RWPE2 (cell line): Measurements from ENCODE around the gene TLR3.
A peak's percentile ranks its signal among the peaks of the same experiment; 100 is the strongest.

Experiments
- ATAC-seq: fragments of 200-7000 bp; cut with Tn5 transposase; 3 replicates; pipeline ENCODE4 v1.9.1; 2021; ENCODE audit warnings: low read depth
- DNase-seq: peaks from one replicate; pipeline ENCODE4 v3.0.0-alpha.2; 2020; ENCODE audit warnings: low spot score
- H3K27ac ChIP-seq: fragments of 450-650 bp; 2 replicates; pipeline ENCODE4 v1.5.1; 2017; ENCODE audit warnings: mild to moderate bottlenecking; ENCODE audit not compliant: poor library complexity, severe bottlenecking
- H3K27me3 ChIP-seq: fragments of 250-450 bp; sonication (Bioruptor Pico); 2 replicates; pipeline ENCODE4 v1.5.1; 2021; ENCODE audit warnings: mild to moderate bottlenecking, moderate library complexity; ENCODE audit not compliant: insufficient read depth, poor library complexity, severe bottlenecking
- H3K36me3 ChIP-seq: fragments of 250-450 bp; sonication (Bioruptor Pico); 2 replicates; pipeline ENCODE4 v1.5.1; 2020; ENCODE audit warnings: low read depth, mild to moderate bottlenecking, moderate library complexity
- H3K4me1 ChIP-seq: fragments of 250-450 bp; sonication (Bioruptor Pico); 2 replicates; pipeline ENCODE4 v1.5.1; 2021; ENCODE audit warnings: mild to moderate bottlenecking, moderate library complexity; ENCODE audit not compliant: insufficient read depth, poor library complexity, severe bottlenecking
- H3K4me3 ChIP-seq: fragments of 250-450 bp; sonication (Bioruptor Pico); 2 replicates; pipeline ENCODE4 v1.5.1; 2021; ENCODE audit warnings: mild to moderate bottlenecking, moderate library complexity; ENCODE audit not compliant: severe bottlenecking
- H3K9me3 ChIP-seq: fragments of 250-450 bp; sonication (Bioruptor Pico); 2 replicates; pipeline ENCODE4 v1.5.1; 2021; ENCODE audit warnings: mild to moderate bottlenecking, moderate library complexity; ENCODE audit not compliant: severe bottlenecking
- TF ChIP-seq, protein P1 (sequence below): fragments of 450-650 bp; IDR thresholded peaks from one replicate; pipeline ENCODE4 v1.5.1; 2017; ENCODE audit warnings: mild to moderate bottlenecking, moderate library complexity; ENCODE audit not compliant: poor library complexity, severe bottlenecking

The TLR3 gene

DNA sequence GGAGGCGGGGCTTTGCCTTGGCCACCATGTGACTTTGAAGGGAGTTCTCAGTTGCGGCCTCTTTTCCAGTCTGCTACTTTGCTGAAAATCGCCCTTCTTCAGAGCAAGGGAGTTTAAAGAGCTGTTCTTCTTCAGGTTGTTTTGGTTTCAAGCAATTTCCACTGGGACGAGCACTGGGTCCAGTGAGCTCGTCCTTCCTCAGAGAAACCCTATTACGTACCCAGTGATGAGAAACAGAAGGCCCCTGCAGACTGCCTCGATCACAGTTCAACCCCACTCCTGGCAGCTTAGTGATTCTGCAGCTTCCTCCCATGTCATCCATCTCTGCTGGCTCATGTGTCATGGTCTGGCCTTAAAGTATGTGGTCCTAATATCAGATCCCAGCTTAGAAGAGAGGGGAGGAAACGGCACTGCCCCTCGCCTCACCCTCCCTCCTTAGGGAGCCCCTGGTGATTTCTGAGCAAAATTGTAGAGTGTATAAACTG lies 27.8 kb downstream of the TLR3 start:
- DNase-seq = no peak
- Histone ChIP-seq H3K27ac (no peak overlapping the region), H3K4me1 (no peaks in the 10 kb centered on the region), H3K9me3 (no peaks in the 10 kb centered on the region), H3K36me3 (no peaks in the 10 kb centered on the region), H3K27me3 (no peaks in the 10 kb centered on the region), H3K4me3 (no peak overlapping the region)
- TF ChIP-seq, protein P1, sequence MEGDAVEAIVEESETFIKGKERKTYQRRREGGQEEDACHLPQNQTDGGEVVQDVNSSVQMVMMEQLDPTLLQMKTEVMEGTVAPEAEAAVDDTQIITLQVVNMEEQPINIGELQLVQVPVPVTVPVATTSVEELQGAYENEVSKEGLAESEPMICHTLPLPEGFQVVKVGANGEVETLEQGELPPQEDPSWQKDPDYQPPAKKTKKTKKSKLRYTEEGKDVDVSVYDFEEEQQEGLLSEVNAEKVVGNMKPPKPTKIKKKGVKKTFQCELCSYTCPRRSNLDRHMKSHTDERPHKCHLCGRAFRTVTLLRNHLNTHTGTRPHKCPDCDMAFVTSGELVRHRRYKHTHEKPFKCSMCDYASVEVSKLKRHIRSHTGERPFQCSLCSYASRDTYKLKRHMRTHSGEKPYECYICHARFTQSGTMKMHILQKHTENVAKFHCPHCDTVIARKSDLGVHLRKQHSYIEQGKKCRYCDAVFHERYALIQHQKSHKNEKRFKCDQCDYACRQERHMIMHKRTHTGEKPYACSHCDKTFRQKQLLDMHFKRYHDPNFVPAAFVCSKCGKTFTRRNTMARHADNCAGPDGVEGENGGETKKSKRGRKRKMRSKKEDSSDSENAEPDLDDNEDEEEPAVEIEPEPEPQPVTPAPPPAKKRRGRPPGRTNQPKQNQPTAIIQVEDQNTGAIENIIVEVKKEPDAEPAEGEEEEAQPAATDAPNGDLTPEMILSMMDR = no peak
- no peak for ATAC-seq

DNA sequence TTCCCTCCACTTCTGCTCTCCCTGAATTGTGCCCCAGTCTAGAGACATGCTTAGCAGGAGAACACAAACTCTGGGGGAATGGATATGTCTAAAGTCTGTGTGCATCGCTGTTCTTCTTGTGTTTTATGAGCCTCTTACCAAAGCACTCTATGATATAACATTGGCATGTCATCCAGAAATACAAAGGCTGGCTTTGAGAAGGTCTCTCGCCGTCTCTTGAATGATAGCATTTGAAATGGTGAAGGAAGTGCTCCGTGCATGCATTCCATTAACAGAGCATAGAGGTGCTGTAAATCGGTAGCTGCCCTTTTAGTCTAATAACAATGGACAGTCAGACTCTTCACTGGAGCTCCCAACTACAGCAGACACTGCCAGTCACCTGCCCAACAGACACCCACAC lies 28.4 kb downstream of the TLR3 start:
- TF ChIP-seq, protein P1 = no peak
- no peaks in the 10 kb centered on the region for H3K36me3 ChIP-seq
- no peak for ATAC-seq
- H3K4me1 ChIP-seq = no peaks in the 10 kb centered on the region
- H3K4me3 ChIP-seq = no peak overlapping the region
- no peaks in the 10 kb centered on the region for H3K27me3 ChIP-seq
- no peaks in the 10 kb centered on the region for H3K9me3 ChIP-seq
- no peak overlapping the region for H3K27ac ChIP-seq
- DNase-seq = no peak

DNA sequence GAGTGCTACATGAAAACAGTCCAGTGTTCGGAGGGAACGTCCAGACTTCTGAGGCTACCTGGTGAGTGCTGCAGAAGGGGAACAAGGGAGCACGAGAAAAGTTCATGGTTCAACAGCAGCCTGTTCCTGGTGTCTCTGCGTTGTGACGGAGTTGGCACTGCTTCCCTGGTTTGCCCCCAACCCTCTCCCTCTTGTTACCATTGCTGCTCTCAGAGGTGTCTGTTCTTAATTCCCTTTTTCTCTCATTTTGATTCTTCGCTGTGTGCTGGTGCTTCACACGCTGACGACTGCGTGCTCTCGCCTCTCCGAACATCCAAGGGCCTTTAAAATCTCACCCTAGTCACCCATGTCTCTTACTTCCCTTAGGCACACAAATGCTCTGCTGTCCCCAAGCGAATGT lies 34.0 kb downstream of the TLR3 start:
- no peak for ATAC-seq
- Histone ChIP-seq H3K4me3 (no peak overlapping the region), H3K4me1 (no peaks in the 10 kb centered on the region), H3K9me3 (no peaks in the 10 kb centered on the region), H3K27me3 (peaks cover 23% of the 10 kb centered on the region), H3K27ac (no peak overlapping the region), H3K36me3 (no peaks in the 10 kb centered on the region)
- TF ChIP-seq, protein P1 = no peak
- DNase-seq = no peak

DNA sequence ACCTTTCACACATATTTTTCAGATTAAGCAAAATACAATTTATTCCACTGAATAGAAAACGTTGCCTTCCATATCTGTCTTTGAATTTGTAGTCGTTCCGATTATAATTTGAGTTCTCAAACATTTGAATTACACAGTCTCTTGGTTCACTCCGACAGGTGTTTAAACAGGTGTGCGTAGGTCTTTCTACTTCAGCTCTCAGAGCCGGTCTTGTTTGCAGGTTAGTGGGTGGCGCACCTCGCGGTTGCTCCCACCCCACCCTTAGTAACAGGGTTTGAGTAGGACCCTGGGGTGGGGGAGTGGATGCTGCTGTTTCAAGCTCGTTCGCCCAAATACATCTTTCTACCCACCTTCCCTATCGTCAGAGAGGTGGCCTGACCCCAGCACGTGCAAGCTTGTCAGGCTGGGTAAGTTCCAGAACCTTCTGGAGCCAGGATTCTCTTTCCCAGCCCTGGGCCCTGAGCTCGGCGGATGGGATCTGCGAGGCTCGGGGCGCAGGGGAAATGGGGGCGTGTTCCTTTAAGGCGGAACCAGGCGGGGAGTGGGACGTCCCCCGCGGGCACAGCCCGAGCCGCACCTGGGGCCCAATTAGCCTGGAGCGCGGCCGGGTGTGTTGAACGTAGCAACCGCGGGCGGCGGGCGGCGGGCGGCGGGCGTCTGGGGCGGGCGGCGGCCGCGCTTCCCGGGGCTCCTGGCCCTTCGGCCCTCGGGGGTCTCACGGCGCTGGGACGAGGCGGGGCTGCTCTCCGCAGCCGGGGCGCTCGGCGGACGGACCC lies 35.3 kb downstream of the TLR3 start, which contains the start of gene FAM149A:
Gene FAM149A (plus strand): TSS at position 591 of the 776 bp plus-strand sequence.
- H3K27me3 ChIP-seq = peaks cover 23% of the 10 kb centered on the region
- TF ChIP-seq, protein P1 = no peak
- H3K4me3 ChIP-seq = peak within 1 kb of the TSS; percentile 46
- peak; percentile 67 for ATAC-seq
- no peaks in the 10 kb centered on the region for H3K9me3 ChIP-seq
- no peak within 1 kb of the TSS for H3K27ac ChIP-seq
- H3K36me3 ChIP-seq = no peaks in the 10 kb centered on the region
- no peak for DNase-seq
- no peaks in the 10 kb centered on the region for H3K4me1 ChIP-seq

DNA sequence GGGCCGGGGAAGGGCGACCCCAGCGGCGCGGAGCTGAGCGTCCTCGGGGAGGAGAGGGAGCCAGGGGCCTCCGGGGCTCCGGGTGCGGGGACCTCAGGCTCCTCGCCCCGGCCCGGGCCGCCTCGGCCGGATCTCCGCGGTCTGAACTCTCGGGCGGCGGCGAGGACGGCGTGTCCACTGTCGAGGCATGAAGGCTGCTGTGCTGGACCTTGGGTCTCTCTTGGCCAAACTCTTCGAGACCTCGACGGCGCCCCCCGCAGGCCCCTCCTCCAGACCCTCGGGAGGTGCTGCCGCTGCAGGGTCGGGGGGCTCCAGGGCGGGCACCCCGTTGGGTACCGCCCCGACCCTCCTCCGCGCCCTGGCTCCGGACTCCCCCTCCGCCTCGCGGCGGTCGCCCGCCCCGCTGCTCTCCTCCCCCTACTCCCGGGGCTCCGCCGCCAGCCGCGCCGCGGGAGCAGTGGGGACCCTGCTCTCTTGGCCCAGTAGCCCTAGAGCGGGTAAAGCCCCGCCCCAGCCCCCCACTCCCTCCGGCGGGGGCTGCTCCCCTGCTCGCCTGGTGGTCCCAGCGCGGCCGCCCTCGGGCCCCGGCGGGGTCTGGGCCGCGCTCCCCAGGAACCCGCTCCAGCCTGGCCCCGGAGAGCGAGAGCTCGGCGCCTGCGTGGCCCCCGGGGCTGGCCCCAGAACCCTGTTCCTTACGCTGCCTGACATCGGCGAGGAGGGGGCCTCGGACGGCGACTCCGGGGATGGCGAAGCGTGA lies 36.1 kb downstream of the TLR3 start:
- Histone ChIP-seq H3K9me3 (no peaks in the 10 kb centered on the region), H3K4me3 (peak overlapping the region; percentile 46), H3K4me1 (no peaks in the 10 kb centered on the region), H3K36me3 (no peaks in the 10 kb centered on the region), H3K27ac (no peak overlapping the region), H3K27me3 (peaks cover 23% of the 10 kb centered on the region)
- TF ChIP-seq, protein P1 = no peak
- ATAC-seq (peak; percentile 69), DNase-seq (no peak)
